SK-N-SH (cell line): ENCODE results near the gene NPIPB2. TPM values are rescaled to one million over a fixed set of nuclear protein-coding genes. Genes with fewer than 3 reads are reported as not detected.

Experiments used
- CTCF ChIA-PET: fragments of 300-600, 350-600 bp; formaldehyde crosslinking; extraction: SDS; loops from one replicate; lab custom pipeline; 2021; lab: Yijun Ruan, JAX
- POLR2A ChIA-PET: fragments of 350-600 bp; sonication (Branson Sonifier 250); formaldehyde crosslinking; extraction: SDS; loops from one replicate; lab custom pipeline; 2020; ENCODE audit warnings: antibody characterized with exemption, inconsistent platforms; lab: Yijun Ruan, JAX
- DNase-seq: peaks from one replicate; pipeline ENCODE4 v3.0.0; 2012
- H2AFZ ChIP-seq: fragments of 200-600 bp; sonication (generic); 2 replicates; pipeline ENCODE4 v1.8.1; 2016; ENCODE audit warnings: antibody characterized with exemption, mild to moderate bottlenecking, low read depth
- H3F3A ChIP-seq: fragments of 200-600 bp; sonication (generic); replicated peaks from 2 replicates; pipeline ENCODE3; 2016; ENCODE audit warnings: antibody characterized with exemption, mild to moderate bottlenecking; ENCODE audit not compliant: insufficient read depth
- H3K27ac ChIP-seq, 2 experiments: fragments of 200-500 bp in 1 of 2; fragments of 200-600 bp in 1 of 2; sonication (Bioruptor generic) in 1 of 2; sonication (generic), shearing (Covaris generic) in 1 of 2; 2 replicates each; pipeline versions ENCODE4 v1.5.1 to v1.6.1; 2014 to 2016; ENCODE audit warnings: low read depth in 2 of 2, inconsistent platforms in 1 of 2, low read length in 1 of 2, mild to moderate bottlenecking in 1 of 2, mixed read lengths in 1 of 2
- H3K27me3 ChIP-seq: fragments of 200-600 bp; sonication (generic), shearing (Covaris generic); 2 replicates; pipeline ENCODE4 v1.6.1; 2016; ENCODE audit warnings: mixed run types; ENCODE audit not compliant: insufficient read depth
- H3K36me3 ChIP-seq, 2 experiments: fragments of 200-500 bp in 1 of 2; fragments of 200-600 bp in 1 of 2; sonication (Bioruptor generic) in 1 of 2; sonication (generic) in 1 of 2; replicated peaks in 1 of 2; 2 replicates each; pipeline versions ENCODE3 to v1.5.1; 2014 to 2016; ENCODE audit warnings: low read length in 1 of 2, mild to moderate bottlenecking in 1 of 2; ENCODE audit not compliant: insufficient read depth in 2 of 2, control insufficient read depth in 1 of 2
- H3K4me1 ChIP-seq, 2 experiments: fragments of 200-500 bp in 1 of 2; fragments of 200-600 bp in 1 of 2; sonication (Bioruptor generic) in 1 of 2; sonication (generic), shearing (Covaris generic) in 1 of 2; 2 replicates each; pipeline versions ENCODE4 v1.5.1 to v1.6.1; 2014 to 2016; ENCODE audit warnings: low read depth in 1 of 2, low read length in 1 of 2, mixed run types in 1 of 2; ENCODE audit not compliant: insufficient read depth in 2 of 2, control insufficient read depth in 1 of 2
- H3K4me2 ChIP-seq: fragments of 200-600 bp; sonication (generic), shearing (Covaris generic); 2 replicates; pipeline ENCODE4 v1.6.1; 2017; ENCODE audit warnings: mixed run types
- H3K4me3 ChIP-seq, 2 experiments: fragments of 200-500 bp in 1 of 2; fragments of 200-600 bp in 1 of 2; sonication (Bioruptor generic) in 1 of 2; sonication (generic), shearing (Covaris generic) in 1 of 2; 2 replicates each; pipeline versions ENCODE4 v1.5.1 to v1.8.1; 2014 to 2016; ENCODE audit warnings: low read depth in 2 of 2, inconsistent platforms in 1 of 2, low read length in 1 of 2, mild to moderate bottlenecking in 1 of 2, mixed read lengths in 1 of 2, moderate library complexity in 1 of 2
- H3K79me2 ChIP-seq: fragments of 200-600 bp; sonication (generic); 2 replicates; pipeline ENCODE4 v1.8.1; 2017; ENCODE audit warnings: mild to moderate bottlenecking; ENCODE audit not compliant: insufficient read depth
- H3K9ac ChIP-seq: fragments of 200-600 bp; sonication (generic); 2 replicates; pipeline ENCODE4 v1.6.1; 2017; ENCODE audit warnings: mixed run types
- H3K9me2 ChIP-seq: fragments of 200-600 bp; sonication (generic); 2 replicates; pipeline ENCODE4 v1.6.1; 2017; ENCODE audit warnings: mixed run types
- H3K9me3 ChIP-seq: fragments of 200-600 bp; sonication (generic); 2 replicates; pipeline ENCODE4 v1.6.1; 2017; ENCODE audit warnings: mixed run types, mild to moderate bottlenecking, moderate library complexity
- H4K20me1 ChIP-seq: fragments of 200-600 bp; sonication (generic); 2 replicates; pipeline ENCODE4 v1.6.1; 2017; ENCODE audit warnings: mild to moderate bottlenecking, mixed run types; ENCODE audit not compliant: insufficient read depth
- EP300 ChIP-seq, 2 experiments: IDR thresholded peaks; 2 replicates each; pipeline versions ENCODE4 v1.4.0 to v1.6.1; 2012; ENCODE audit warnings: borderline replicate concordance in 1 of 2, low read depth in 1 of 2, low read length in 1 of 2
- FOSL2 ChIP-seq: IDR thresholded peaks from 2 replicates; pipeline ENCODE4 v1.4.0; 2012; ENCODE audit warnings: low read depth, mild to moderate bottlenecking, moderate library complexity, borderline replicate concordance
- FOXM1 ChIP-seq: IDR thresholded peaks from 2 replicates; pipeline ENCODE4 v1.4.0; 2012; ENCODE audit warnings: low read depth, mild to moderate bottlenecking
- GATA2 ChIP-seq: sonication (generic); formaldehyde crosslinking; IDR thresholded peaks from 2 replicates; pipeline ENCODE4 v1.5.0; 2020; ENCODE audit warnings: mild to moderate bottlenecking, missing genetic modification reagents
- MEF2A ChIP-seq: IDR thresholded peaks from 2 replicates; pipeline ENCODE4 v1.4.0; 2012; ENCODE audit warnings: low read depth, borderline replicate concordance
- NFIC ChIP-seq: IDR thresholded peaks from 2 replicates; pipeline ENCODE4 v1.4.0; 2012; ENCODE audit warnings: borderline replicate concordance
- POLR2AphosphoS5 ChIP-seq: IDR thresholded peaks from 2 replicates; pipeline ENCODE4 v1.6.1; 2012; ENCODE audit warnings: low read depth, low read length
- RAD21 ChIP-seq: IDR thresholded peaks from 2 replicates; pipeline ENCODE4 v1.6.1; 2012; ENCODE audit warnings: mild to moderate bottlenecking, low read length
- RCOR1 ChIP-seq: fragments of 150-350 bp; IDR thresholded peaks from 2 replicates; pipeline ENCODE4 v1.6.1; 2017; ENCODE audit warnings: antibody characterized with exemption, low read length
- RFX5 ChIP-seq: IDR thresholded peaks from 2 replicates; pipeline ENCODE4 v1.6.1; 2012; ENCODE audit warnings: mild to moderate bottlenecking, improper control_type of control experiment, low read length
- RXRA ChIP-seq: IDR thresholded peaks from 2 replicates; pipeline ENCODE4 v1.4.0; 2012; ENCODE audit warnings: low read depth, mild to moderate bottlenecking, borderline replicate concordance
- SMC3 ChIP-seq: IDR thresholded peaks from 2 replicates; pipeline ENCODE4 v1.6.1; 2012; ENCODE audit warnings: low read depth, low read length, improper control_type of control experiment
- TCF12 ChIP-seq: IDR thresholded peaks from 2 replicates; pipeline ENCODE4 v1.4.0; 2012
- TEAD4 ChIP-seq: IDR thresholded peaks from 2 replicates; pipeline ENCODE4 v1.4.0; 2012; ENCODE audit warnings: mild to moderate bottlenecking, borderline replicate concordance; ENCODE audit not compliant: insufficient read depth
- YY1 ChIP-seq: IDR thresholded peaks from 2 replicates; pipeline ENCODE4 v1.4.0; 2012; ENCODE audit warnings: low read depth, mild to moderate bottlenecking
- WGBS: methylation state at CpG from one replicate; pipeline ENCODE4 v1.1.6; 2017; ENCODE audit warnings: low lambda C conversion rate; 5-methylcytosine and 5-hydroxymethylcytosine counted together
- polyA plus RNA-seq, 3 experiments: library from polyadenylated mRNA; depleted of rRNA; stranded (reverse); fragments of >200 nt; gene quantifications; 2 replicates each; pipeline ENCODE4 v1.2.3, GENCODE V29; 2012
- TF ChIP-seq, protein P1 (sequence below): IDR thresholded peaks from 2 replicates; pipeline ENCODE4 v1.4.0; 2012; ENCODE audit warnings: low read depth
- TF ChIP-seq, protein P2 (sequence below): fragments of 150-350 bp; IDR thresholded peaks from 2 replicates; pipeline ENCODE4 v1.6.1; 2017; ENCODE audit warnings: antibody characterized with exemption, low read length, low read depth, borderline replicate concordance
- TF ChIP-seq, protein P3 (sequence below): IDR thresholded peaks from 2 replicates; pipeline ENCODE4; 2012
- TF ChIP-seq, protein P4 (sequence below): IDR thresholded peaks from 2 replicates; pipeline ENCODE4 v1.4.0; 2012; ENCODE audit warnings: low read depth, borderline replicate concordance

The NPIPB2 gene
- polyA plus RNA-seq, 1 of the 3 experiments (the other 2 are of a cell fraction): 9.3 TPM

DNA sequence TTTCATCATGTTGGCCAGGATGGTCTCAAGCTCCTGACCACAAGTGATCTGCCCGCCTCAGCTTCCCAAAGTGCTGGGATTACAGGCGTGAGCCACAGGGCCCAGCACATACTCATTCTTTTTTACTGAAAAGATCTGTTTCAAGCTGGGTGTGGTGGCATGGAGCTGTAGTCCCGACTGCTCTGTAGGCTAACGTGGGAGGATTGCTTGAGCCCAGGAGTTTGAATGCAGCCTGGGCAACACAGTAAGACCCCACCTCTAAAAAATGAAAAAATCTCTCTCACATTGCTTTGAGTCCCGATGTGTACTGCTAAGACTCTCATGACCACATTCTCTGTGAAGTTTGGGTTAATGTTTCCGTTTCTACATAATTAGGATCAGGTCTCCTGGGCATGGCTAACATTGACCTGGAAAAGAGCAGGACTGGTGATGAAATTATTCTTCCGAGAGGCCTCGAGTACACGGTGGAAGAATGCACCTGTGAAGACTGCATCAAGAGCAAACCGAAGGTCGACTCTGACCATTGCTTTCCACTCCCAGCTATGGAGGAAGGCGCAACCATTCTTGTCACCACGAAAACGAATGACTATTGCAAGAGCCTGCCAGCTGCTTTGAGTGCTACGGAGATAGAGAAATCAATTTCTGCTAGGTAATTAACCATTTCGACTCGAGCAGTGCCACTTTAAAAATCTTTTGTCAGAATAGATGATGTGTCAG, 25.5 kb upstream of the NPIPB2 start:
- no peaks in the 10 kb centered on the region for H3K27me3 ChIP-seq
- no peaks in the 10 kb centered on the region for H3K79me2 ChIP-seq
- no peaks in the 10 kb centered on the region for H3K9me2 ChIP-seq
- H3K27ac ChIP-seq: no peak overlapping the region
- POLR2A ChIA-PET: interaction anchor here (1.8 kb wide), 1 partner anchor 9 kb away, joined by 8 read pairs; the partner anchor contains the start of gene SNX29
- H4K20me1 ChIP-seq: no peaks in the 10 kb centered on the region
- CTCF ChIA-PET: interaction anchor here (0.8 to 4.0 kb wide), 4 partner anchors 8 to 100 kb away, joined by 3 to 28 read pairs (median 12); partner anchors contain the start of gene SNX29
- no peak overlapping the region for H3K4me2 ChIP-seq
- no peaks in the 10 kb centered on the region for H3K9me3 ChIP-seq
- WGBS: 76% methylated on average over 17 of the region's 17 CpGs
- H3F3A ChIP-seq: no peaks in the 10 kb centered on the region
- H2AFZ ChIP-seq: no peak overlapping the region
- no peak overlapping the region for H3K9ac ChIP-seq
- TF ChIP-seq RCOR1 (no peak), RXRA (no peak), FOSL2 (no peak), TCF12 (no peak), POLR2AphosphoS5 (no peak), MEF2A (no peak), RFX5 (no peak), NFIC (no peak), TEAD4 (no peak), YY1 (no peak), SMC3 (no peak), RAD21 (no peak), FOXM1 (no peak)
- TF ChIP-seq, protein P1, sequence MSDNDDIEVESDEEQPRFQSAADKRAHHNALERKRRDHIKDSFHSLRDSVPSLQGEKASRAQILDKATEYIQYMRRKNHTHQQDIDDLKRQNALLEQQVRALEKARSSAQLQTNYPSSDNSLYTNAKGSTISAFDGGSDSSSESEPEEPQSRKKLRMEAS: no peak
- TF ChIP-seq, protein P2, sequence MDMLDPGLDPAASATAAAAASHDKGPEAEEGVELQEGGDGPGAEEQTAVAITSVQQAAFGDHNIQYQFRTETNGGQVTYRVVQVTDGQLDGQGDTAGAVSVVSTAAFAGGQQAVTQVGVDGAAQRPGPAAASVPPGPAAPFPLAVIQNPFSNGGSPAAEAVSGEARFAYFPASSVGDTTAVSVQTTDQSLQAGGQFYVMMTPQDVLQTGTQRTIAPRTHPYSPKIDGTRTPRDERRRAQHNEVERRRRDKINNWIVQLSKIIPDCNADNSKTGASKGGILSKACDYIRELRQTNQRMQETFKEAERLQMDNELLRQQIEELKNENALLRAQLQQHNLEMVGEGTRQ: no peak
- DNase-seq: no peak
- no peak overlapping the region for H3K4me3 ChIP-seq
- H3K36me3 ChIP-seq: no peaks in the 10 kb centered on the region
- no peaks in the 10 kb centered on the region for H3K4me1 ChIP-seq

DNA sequence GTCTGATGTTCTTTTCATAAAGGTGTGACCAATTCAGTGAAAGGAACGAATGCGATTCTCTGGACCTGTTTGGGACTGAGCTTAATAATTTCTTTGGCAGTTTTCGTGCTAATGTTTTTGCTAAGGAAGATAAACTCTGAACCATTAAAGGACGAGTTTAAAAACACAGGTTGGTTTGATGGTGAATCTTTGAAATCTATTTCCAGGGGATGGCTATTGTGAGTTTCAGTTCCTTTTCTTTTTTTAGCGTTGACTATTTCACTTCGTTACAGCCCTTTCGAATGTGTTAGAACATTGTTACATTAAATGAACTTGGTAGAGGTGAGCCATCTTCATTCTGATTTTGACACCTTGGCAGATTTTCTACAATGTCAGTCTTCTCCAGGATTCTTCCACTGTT, 24.3 kb upstream of the NPIPB2 start:
- WGBS: 92% methylated on average over 7 of the region's 7 CpGs
- Histone ChIP-seq H3K4me2 (no peak overlapping the region), H3K27ac (no peak overlapping the region), H3K36me3 (no peaks in the 10 kb centered on the region), H3K9ac (no peak overlapping the region), H3K9me3 (no peaks in the 10 kb centered on the region), H3K79me2 (no peaks in the 10 kb centered on the region), H4K20me1 (no peaks in the 10 kb centered on the region), H3K9me2 (no peaks in the 10 kb centered on the region), H3K4me1 (no peaks in the 10 kb centered on the region), H3F3A (no peaks in the 10 kb centered on the region), H3K4me3 (no peak overlapping the region), H3K27me3 (no peaks in the 10 kb centered on the region), H2AFZ (no peak overlapping the region)
- no peak for DNase-seq
- POLR2A ChIA-PET: interaction anchor here (0.6 kb wide), 1 partner anchor 261 kb away, joined by 3 read pairs; no protein-coding TSS in a partner anchor
- CTCF ChIA-PET: interaction anchor here (4.0 kb wide), 1 partner anchor 101 kb away, joined by 20 read pairs; no protein-coding TSS in a partner anchor
- TF ChIP-seq, protein P3, sequence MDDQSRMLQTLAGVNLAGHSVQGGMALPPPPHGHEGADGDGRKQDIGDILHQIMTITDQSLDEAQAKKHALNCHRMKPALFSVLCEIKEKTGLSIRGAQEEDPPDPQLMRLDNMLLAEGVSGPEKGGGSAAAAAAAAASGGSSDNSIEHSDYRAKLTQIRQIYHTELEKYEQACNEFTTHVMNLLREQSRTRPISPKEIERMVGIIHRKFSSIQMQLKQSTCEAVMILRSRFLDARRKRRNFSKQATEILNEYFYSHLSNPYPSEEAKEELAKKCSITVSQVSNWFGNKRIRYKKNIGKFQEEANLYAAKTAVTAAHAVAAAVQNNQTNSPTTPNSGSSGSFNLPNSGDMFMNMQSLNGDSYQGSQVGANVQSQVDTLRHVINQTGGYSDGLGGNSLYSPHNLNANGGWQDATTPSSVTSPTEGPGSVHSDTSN: no peak
- TF ChIP-seq GATA2 (no peak), EP300 (IDR thresholded peaks at IDR 0.05; ENCODE audit: borderline replicate concordance in 1 of 2, low read depth in 1 of 2, low read length in 1 of 2) (no peak)
- TF ChIP-seq, protein P4, sequence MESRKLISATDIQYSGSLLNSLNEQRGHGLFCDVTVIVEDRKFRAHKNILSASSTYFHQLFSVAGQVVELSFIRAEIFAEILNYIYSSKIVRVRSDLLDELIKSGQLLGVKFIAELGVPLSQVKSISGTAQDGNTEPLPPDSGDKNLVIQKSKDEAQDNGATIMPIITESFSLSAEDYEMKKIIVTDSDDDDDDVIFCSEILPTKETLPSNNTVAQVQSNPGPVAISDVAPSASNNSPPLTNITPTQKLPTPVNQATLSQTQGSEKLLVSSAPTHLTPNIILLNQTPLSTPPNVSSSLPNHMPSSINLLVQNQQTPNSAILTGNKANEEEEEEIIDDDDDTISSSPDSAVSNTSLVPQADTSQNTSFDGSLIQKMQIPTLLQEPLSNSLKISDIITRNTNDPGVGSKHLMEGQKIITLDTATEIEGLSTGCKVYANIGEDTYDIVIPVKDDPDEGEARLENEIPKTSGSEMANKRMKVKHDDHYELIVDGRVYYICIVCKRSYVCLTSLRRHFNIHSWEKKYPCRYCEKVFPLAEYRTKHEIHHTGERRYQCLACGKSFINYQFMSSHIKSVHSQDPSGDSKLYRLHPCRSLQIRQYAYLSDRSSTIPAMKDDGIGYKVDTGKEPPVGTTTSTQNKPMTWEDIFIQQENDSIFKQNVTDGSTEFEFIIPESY: no peak
